Glutamatergic neuron (in vitro differentiated cells): ENCODE results near the gene UCP2. TPM values are rescaled to one million over a fixed set of nuclear protein-coding genes. Genes with fewer than 3 reads are reported as not detected.

Source experiments
- DNase-seq: peaks from one replicate; pipeline ENCODE4 v3.0.0; 2022
- H3K27ac Mint-ChIP-seq: one replicate; pipeline ENCODE4 v1.8.0; 2020; ENCODE audit warnings: mild to moderate bottlenecking, mixed read lengths, inconsistent platforms; ENCODE audit not compliant: unreplicated experiment
- H3K27me3 Mint-ChIP-seq: one replicate; pipeline ENCODE4 v1.8.0; 2020; ENCODE audit warnings: mild to moderate bottlenecking, moderate library complexity, mixed read lengths, inconsistent platforms; ENCODE audit not compliant: unreplicated experiment
- H3K36me3 Mint-ChIP-seq: one replicate; pipeline ENCODE4 v1.8.0; 2020; ENCODE audit warnings: mild to moderate bottlenecking, mixed read lengths, inconsistent platforms; ENCODE audit not compliant: unreplicated experiment
- H3K4me1 Mint-ChIP-seq: one replicate; pipeline ENCODE4 v1.8.0; 2020; ENCODE audit warnings: mild to moderate bottlenecking, low read depth, mixed read lengths, inconsistent platforms; ENCODE audit not compliant: unreplicated experiment
- H3K4me3 Mint-ChIP-seq: one replicate; pipeline ENCODE4 v1.8.0; 2020; ENCODE audit warnings: mild to moderate bottlenecking, mixed read lengths, inconsistent platforms; ENCODE audit not compliant: unreplicated experiment
- H3K9me3 Mint-ChIP-seq: one replicate; pipeline ENCODE4 v1.8.0; 2020; ENCODE audit warnings: mild to moderate bottlenecking, moderate library complexity, mixed read lengths, inconsistent platforms; ENCODE audit not compliant: unreplicated experiment
- total RNA-seq: library from RNA; stranded (reverse); fragmentation: NEBNext Ultra II Directional; extraction: Animal tissue kit (Norgen Biotek cat#: 25700); gene quantifications from one replicate; pipeline ENCODE4 v1.2.1, GENCODE V29; 2021; ENCODE audit not compliant: unreplicated experiment
- TF ChIP-seq, protein P1 (sequence below): fragments of 200-600 bp; sonication (generic); IDR thresholded peaks from one replicate; pipeline ENCODE4 v1.5.0; 2021; ENCODE audit not compliant: partially characterized antibody, unreplicated experiment

UCP2 gene
- total RNA-seq, 1 donor from 2014 or later: 91.1 TPM

DNA sequence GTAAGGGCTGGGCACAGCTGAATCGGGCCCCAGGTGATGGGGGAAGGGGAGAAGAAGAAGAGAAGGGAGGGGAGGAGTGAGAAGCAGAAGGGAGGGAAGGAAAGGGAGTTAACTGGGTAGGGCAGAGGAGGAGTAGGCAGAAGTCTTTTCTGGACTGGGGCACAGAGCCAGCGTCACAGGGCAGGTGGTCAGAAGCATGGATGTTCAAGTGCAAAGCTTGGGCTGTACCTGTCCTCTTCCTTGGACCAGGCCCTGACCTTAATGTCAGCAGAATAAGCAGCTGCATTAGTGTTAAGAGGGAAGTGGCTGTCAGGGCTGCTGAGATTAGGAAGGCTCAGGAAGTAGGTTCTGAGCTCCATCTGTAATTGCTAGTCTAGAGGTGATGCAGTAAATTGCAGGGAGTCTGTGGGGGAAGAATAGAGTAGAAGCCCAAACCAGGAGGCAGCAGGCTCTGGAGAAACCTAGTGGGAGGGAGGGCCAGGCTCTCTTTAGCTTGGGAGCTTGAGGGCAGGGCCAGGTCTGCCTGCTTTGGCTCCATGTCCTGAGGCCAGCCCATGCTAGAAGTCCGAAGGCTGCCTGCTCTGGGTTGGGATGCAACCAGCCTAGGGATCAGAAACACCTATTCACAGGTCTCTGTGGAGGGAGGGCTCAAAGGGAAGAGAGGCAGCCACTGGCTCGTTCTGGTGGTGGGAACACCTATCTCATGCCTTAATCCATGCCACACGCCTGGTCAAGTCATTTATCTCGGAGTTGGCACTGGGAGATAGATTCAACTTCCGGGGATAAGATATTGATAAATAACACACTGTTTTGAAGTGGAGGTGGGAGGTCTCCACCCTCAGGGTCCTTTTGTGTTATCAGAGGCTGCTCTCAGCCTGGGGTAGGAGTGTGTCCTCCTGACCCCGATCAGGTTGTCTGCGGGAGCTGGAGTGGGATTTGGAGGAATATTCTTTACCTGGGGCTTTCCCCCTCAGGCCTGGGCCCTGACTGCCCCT, 28.0 kb upstream of the UCP2 start:
- peaks cover 6% of the 10 kb centered on the region for H3K9me3 Mint-ChIP-seq
- no peaks in the 10 kb centered on the region for H3K27me3 Mint-ChIP-seq
- no peak overlapping the region for H3K4me3 Mint-ChIP-seq

DNA sequence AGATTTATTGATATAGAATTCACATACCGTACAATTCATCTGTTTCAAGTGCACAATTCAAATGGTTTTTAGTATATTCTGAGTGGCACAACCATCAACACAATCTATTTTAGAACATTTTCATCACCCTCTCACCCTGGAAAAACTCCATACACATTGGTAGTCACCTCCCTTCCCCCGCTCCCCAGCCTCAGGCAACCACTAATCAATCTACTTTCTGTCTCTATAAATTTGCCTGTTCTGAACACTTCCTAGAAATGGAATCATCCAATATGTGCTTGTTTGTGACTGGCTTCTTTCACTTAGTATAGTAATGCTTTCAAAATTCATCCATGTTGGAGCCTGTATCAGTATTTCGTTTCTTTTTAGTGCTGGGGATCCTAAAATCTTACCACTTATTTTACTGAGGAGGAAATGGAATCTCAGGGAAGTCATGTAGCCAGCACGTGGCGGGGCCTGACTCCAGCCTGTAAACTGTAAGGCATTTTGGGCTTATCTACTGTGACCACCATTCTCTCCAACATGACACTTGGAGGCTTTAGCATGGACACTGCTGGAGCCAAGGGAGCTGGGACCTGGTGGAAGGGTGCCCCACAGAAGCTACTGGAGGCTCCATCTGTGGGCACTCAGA, 27.1 kb upstream of the UCP2 start:
- Mint-ChIP-seq H3K27ac (no peak overlapping the region), H3K4me1 (peaks cover 3% of the 10 kb centered on the region)

More for the DNA sequence above, 28.0 kb upstream of the UCP2 start:
- no peaks in the 10 kb centered on the region for H3K36me3 Mint-ChIP-seq
- TF ChIP-seq, protein P1, sequence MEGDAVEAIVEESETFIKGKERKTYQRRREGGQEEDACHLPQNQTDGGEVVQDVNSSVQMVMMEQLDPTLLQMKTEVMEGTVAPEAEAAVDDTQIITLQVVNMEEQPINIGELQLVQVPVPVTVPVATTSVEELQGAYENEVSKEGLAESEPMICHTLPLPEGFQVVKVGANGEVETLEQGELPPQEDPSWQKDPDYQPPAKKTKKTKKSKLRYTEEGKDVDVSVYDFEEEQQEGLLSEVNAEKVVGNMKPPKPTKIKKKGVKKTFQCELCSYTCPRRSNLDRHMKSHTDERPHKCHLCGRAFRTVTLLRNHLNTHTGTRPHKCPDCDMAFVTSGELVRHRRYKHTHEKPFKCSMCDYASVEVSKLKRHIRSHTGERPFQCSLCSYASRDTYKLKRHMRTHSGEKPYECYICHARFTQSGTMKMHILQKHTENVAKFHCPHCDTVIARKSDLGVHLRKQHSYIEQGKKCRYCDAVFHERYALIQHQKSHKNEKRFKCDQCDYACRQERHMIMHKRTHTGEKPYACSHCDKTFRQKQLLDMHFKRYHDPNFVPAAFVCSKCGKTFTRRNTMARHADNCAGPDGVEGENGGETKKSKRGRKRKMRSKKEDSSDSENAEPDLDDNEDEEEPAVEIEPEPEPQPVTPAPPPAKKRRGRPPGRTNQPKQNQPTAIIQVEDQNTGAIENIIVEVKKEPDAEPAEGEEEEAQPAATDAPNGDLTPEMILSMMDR: no peak
- no peak overlapping the region for H3K27ac Mint-ChIP-seq
- H3K4me1 Mint-ChIP-seq: peaks cover 3% of the 10 kb centered on the region
- no peak for DNase-seq

DNA sequence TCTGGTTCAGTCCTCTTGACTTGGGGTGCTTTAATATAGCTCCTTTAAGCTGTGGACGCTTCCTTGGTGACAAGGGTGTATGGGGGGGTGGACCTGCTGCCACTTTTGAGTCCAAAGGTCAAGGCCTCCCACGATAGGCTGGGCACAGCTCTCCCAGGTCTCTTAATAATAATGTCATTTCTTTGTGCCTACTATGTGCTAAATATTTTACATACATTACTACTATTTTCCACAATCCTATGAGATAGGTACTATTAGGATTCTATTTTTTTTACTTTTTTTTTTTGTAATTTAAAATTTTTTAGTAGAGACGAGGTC, 26.5 kb upstream of the UCP2 start:
- no peak for DNase-seq
- TF ChIP-seq, protein P1: no peak
- Mint-ChIP-seq H3K4me1 (peaks cover 3% of the 10 kb centered on the region), H3K4me3 (no peak overlapping the region), H3K36me3 (no peaks in the 10 kb centered on the region), H3K27ac (no peak overlapping the region), H3K27me3 (peaks cover 2% of the 10 kb centered on the region), H3K9me3 (peaks cover 6% of the 10 kb centered on the region)

More for the DNA sequence above, 27.1 kb upstream of the UCP2 start:
- no peaks in the 10 kb centered on the region for H3K36me3 Mint-ChIP-seq
- DNase-seq: no peak
- TF ChIP-seq, protein P1: no peak
- H3K27me3 Mint-ChIP-seq: no peaks in the 10 kb centered on the region
- H3K9me3 Mint-ChIP-seq: peaks cover 6% of the 10 kb centered on the region
- H3K4me3 Mint-ChIP-seq: no peak overlapping the region

DNA sequence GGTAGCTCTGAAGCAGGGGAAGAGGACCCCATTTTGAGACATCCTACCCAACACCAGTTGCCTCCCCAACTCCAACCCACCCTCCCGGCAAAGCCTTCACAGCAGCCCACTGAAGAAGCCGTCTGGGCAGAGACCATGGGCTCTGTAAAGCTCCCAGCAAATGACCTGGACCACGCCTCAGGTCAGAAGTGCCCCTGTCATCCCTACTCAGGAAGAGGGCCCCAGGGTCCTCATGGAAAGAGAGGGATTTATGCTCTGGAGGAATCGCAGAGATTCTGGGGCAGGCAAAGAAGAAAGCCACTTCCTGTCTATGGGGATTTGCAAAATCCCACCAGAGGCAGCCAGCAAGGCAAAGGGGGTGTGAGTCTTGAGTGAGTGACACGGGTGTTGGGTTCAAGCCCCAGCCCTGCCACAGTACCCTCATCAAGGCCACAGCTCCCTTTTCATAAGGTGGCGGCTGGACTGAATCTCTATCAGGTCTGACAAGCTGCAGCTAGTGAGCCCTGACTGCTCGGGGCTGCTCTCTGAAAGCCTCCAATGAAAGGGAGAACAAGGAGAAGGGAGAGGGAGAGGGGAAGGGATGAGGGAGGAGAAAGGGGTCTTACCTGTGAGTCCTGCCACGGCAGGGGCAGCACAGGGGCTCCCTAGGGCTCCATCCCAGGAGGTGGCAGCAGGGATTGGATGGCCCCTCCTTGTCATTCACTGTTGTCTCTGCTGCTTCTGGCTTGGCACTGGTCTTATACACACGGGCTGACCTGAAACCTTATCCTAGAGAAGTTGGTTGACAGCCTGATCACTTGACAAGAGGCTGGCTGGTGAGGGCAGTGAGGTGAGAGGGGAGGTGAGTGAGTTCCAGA, 26.0 kb upstream of the UCP2 start, which contains the start of gene UCP3:
UCP3 (minus strand) TSS at position 713 of the 857 bp plus-strand sequence. CDS start 2,043 bp downstream, outside the sequence.
- no peak for DNase-seq
- H3K36me3 Mint-ChIP-seq: no peaks in the 10 kb centered on the region
- H3K27me3 Mint-ChIP-seq: peaks cover 2% of the 10 kb centered on the region
- H3K9me3 Mint-ChIP-seq: peaks cover 6% of the 10 kb centered on the region
- TF ChIP-seq, protein P1: no peak
- H3K27ac Mint-ChIP-seq: no peak within 1 kb of the TSS
- H3K4me1 Mint-ChIP-seq: peaks cover 3% of the 10 kb centered on the region
- no peak within 1 kb of the TSS for H3K4me3 Mint-ChIP-seq
